HG02623 (cell line): ENCODE measurements around the gene EIF4G2.
A peak's percentile ranks its signal among the peaks of the same experiment; 100 is the strongest.

Source experiments
- ATAC-seq: cut with Tn5 transposase; IDR thresholded peaks from one replicate; pipeline ENCODE4 v1.9.1; 2021; ENCODE audit warnings: moderate library complexity; ENCODE audit not compliant: unreplicated experiment

Gene EIF4G2

GRCh38 chr11:10809373-10810160 is 841 bp upstream of the EIF4G2 start:
- ATAC-seq, result peak; percentile 14

GRCh38 chr11:10808235-10808552 is 532 bp downstream of the EIF4G2 start:
- no peak for ATAC-seq

GRCh38 chr11:10807493-10808234 is 1.1 kb downstream of the EIF4G2 start:
- peak; percentile 5 for ATAC-seq

GRCh38 chr11:10806206-10806605 is 2.5 kb downstream of the EIF4G2 start:
- ATAC-seq, result no peak

- ATAC-seq, result no peak
Measured at GRCh38 chr11:10805741-10806140, 3.0 kb downstream of the EIF4G2 start.

- ATAC-seq, result no peak
Measured at GRCh38 chr11:10803676-10804075, 5.0 kb downstream of the EIF4G2 start.

- ATAC-seq, result no peak
Measured at GRCh38 chr11:10800292-10800691, 8.4 kb downstream of the EIF4G2 start.

- no peak for ATAC-seq
Measured at GRCh38 chr11:10798330-10798928, 10.3 kb downstream of the EIF4G2 start.

- ATAC-seq, result no peak
Measured at GRCh38 chr11:10797531-10797930, 11.2 kb downstream of the EIF4G2 start.

GRCh38 chr11:10797001-10797400 is 11.7 kb downstream of the EIF4G2 start:
- no peak for ATAC-seq

GRCh38 chr11:10796191-10796590 is 12.5 kb downstream of the EIF4G2 start:
- ATAC-seq, result no peak

- no peak for ATAC-seq
Measured at GRCh38 chr11:10793470-10794255, 15.1 kb downstream of the EIF4G2 start.

GRCh38 chr11:10792385-10793068 is 16.2 kb downstream of the EIF4G2 start:
- peak; percentile 83 for ATAC-seq

GRCh38 chr11:10786451-10786850 is 22.3 kb downstream of the EIF4G2 start:
- no peak for ATAC-seq

- ATAC-seq, result no peak
Measured at GRCh38 chr11:10785146-10785474, 23.6 kb downstream of the EIF4G2 start.

- no peak for ATAC-seq
Measured at GRCh38 chr11:10784232-10785145, 24.2 kb downstream of the EIF4G2 start.

GRCh38 chr11:10780040-10780439 is 28.7 kb downstream of the EIF4G2 start:
- ATAC-seq, result no peak

- no peak for ATAC-seq
Measured at GRCh38 chr11:10779086-10779485, 29.6 kb downstream of the EIF4G2 start.

- no peak for ATAC-seq
Measured at GRCh38 chr11:10778217-10778970, 30.3 kb downstream of the EIF4G2 start.
